Activated CD4-positive, alpha-beta T cell treated with anti-CD3 and anti-CD28 coated beads for 1 hour (primary cell): Measurements from ENCODE around the gene ZNF606.
A peak's percentile ranks its signal among the peaks of the same experiment; 100 is the strongest.

Experiments used
- DNase-seq: peaks from one replicate; pipeline ENCODE4 v3.0.0-alpha.2; 2020

ZNF606 gene

GRCh38 chr19:58002384-58003173 lies at the start of gene ZNF606:
ZNF606 (minus strand) TSS chr19:58002820; CDS start chr19:58001319, 1,501 bp downstream.
- DNase-seq = peak; percentile 77

DNA sequence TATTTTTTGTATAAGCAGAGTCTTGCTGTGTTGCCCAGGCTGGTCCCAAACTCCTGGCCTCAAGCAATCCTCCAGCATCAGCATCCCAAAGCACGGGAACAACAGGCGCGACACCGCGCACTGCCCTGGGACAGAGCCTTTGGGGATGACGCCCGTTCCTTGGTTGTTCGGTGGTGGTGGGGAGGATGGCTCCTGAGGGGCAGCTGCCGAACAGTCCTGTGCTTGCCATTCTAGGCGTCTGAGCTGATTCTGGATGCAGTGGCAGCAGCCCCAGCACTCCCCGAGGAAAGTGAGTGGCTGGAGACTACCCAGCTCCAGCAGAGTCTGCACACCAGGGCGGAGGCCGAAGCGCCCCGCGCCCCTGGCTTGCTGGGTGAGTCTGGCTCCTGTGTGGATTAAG lies 49.6 kb upstream of the ZNF606 start:
- DNase-seq = no peak

DNA sequence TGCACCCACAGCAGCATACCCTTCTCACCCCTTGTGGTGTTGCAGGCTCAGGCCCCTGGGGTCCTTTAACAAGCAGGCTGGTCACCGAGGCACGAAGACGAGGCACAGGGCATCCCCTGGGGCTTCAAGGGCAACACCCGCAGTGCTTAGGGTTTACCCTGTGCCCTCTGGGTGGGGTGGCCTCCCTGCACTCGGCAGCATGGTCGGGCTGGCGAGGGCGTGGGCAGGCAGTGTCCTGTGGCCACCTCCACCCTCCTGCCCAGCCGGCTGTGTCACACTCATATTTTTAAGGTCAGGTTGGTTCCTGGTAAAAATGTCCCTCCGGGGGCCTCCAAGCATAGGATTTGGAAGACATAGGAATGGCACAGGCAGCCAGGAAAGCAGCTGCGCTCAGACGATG lies 45.1 kb upstream of the ZNF606 start:
- no peak for DNase-seq

GRCh38 chr19:58046856-58047255 lies 44.2 kb upstream of the ZNF606 start:
- no peak for DNase-seq

DNA sequence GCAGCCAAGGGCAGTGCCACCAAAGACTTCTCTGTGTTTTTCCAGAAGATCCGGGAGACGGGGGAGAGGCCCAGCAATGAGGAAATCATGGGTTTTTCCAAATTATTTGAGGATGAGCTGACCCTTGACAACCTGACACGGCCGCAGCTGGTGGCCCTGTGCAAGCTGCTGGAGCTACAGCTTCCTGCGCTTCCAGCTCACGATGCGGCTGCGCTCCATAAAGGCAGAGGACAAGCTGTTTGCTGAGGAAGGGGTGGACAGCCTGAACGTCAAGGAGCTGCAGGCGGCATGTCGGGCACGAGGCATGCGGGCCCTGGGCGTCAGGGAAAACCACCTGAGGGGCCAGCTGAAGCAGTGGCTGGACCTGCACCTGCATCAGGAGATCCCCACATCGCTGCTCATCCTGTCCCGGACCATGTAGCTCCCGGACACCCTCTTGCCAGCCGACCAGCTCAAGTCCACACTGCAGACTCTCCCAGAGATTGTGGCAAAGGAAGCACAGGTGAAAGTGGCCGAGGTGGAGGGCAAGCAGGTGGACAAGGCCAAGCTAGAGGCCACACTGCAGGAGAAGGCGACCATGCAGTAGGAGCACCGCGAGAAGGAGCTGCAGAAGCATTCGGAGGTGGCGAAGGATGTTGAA lies 42.9 kb upstream of the ZNF606 start:
- no peak for DNase-seq

GRCh38 chr19:58044886-58045285 lies 42.3 kb upstream of the ZNF606 start:
- DNase-seq = no peak

- no peak for DNase-seq
Measured at GRCh38 chr19:58044391-58044790, 41.8 kb upstream of the ZNF606 start.

DNA sequence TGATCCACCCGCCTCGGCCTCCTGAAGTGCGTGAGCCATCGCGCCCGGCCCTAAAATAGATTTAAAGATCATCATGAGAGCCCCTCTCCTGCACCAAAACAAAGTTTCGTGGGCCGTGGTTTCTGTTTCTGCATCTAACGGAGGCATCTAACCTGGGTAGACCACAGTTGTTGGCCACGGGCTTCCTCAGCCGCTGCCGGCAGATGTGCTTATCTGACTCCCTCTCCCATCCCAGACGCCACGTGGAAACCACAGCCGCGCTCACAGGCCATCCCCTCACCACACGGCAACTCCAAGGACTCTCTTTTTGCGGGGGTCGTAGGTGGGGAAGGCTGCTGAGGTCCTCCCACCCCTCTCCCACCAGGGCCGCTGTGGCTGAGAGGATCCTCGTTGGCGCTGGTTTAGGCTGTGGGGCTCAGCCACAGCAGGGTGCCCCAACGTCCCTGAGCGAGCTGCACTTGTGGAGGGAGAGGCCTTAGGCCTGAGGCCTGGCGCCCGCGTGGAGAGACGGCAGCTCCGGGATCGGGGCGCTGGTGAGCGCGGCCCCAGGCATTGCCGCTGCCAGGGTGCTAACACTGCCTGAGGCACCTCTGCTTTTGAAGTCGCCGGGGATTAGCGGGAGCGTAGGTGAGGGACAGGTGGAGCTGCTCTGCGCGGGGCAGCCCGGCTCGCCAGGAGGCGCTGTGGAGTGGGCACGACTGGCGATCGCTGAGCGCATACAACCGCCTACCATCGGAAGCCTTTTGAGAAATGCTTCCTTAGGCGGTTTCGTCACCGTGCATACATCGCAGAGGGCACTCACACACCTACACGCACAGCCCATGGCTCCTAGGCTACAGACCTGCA lies 40.1 kb upstream of the ZNF606 start:
- no peak for DNase-seq

DNA sequence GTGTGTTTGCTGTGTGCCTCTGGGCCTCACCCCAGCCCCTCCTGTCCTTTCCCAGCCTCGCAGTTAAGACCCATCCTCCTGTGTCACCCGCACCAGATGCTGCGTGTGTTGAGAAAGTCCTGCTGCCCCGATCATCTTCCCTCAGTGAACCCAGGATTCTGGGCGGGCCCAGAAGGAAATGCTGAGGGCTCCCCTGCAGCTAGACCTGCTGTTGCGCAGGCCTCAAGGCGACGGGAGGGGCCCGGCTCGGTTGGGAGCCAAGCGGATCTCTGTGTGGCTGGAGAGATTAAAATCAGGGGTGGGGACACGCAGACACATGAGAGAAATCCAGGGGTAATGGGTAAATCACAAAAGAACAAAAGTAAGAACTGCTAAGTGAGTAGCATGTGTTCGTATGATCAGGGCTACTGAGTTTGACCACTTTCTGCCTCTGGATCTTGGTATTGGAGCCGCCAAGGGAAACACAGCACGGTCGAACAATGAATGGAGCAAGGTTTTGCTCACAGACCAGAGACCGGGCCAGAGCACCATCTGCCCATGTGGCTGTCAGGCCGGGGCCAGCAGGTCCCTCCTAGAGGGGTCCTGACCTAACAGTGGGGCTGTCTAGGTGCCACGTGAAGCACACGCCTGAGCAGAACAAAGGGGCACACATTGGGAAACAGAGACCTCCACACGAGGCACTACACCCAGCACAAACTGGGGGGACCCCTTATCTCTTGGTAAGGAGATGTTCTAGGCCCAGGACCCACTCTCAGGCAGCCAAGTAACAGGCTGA lies 38.3 kb upstream of the ZNF606 start:
- no peak for DNase-seq

DNA sequence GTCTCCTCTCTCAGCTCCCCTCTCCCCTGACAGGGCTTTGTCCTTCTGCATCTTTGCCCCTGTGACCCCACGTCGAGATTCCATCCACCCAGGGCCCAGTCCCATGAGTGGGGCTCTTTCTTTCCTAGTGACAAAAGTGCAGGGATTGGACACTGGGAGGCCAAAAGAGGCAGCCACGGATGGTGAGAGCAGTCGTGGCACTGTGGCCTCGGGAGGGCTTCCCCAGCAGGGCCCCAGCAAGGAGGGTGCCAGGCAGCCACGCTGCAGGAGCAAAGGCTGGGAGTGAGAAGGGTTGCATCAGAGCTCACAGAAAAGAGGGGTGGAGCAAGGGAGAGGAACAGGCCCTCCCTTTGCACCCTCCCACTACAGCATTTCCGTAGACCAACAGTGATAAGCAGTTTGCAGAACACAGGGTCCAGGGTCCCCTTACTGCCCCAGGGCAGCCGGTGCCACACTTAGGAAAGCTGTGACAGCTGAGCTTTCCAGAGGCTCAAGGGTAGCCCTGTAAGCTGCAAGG lies 36.1 kb upstream of the ZNF606 start:
- DNase-seq = no peak

DNA sequence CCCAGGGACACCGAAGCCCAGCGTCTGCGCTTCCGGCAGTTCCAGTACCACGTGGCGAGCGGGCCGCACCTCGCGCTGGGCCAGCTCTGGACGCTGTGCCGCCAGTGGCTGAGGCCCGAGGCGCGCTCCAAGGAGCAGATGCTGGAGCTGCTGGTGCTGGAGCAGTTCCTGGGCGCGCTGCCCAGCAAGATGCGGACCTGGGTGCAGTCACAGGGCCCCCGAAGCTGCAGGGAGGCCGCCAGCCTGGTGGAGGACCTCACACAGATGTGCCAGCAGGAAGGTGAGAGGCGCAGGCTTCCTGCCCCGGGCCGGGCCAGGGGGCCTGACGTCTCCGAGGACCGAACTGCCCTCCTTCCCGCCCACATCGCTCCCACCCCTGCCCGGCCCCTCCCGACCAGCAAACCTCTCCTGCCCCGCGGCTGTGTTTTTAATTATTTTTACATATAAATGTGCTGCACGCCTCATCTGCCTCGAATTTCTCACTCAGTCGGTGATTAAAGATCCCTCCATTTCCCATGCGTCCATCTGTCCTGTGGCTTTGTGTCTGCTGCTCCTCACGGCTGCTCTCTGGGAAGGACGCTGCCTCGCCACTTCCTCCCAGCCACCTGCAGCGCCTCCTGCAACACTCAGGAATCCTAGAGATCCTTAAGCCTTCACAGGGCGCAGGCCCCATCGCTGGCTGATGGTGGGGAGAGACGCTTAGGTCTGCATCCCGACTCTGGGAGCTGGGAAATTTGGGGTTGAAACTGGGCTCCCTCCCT lies 35.5 kb upstream of the ZNF606 start:
- DNase-seq = no peak

DNA sequence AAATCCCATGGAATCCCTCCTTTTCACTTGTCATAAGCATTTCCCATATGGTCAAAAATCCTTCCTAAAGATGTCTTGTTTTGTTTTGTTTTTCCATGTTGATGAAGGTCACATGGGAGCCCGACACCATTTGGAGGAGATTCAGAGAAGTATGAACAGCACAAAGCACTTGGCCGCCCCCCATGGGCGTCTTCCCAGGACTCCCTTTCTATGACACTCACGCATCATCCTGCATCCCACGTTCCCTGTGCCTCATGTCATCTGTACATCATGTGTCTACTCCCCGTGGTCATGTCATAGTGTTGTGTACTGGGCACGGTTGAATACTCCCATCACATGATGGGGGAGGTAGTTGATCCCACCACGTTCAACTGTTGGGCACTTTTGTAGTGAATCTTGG lies 33.2 kb upstream of the ZNF606 start:
- no peak for DNase-seq

DNA sequence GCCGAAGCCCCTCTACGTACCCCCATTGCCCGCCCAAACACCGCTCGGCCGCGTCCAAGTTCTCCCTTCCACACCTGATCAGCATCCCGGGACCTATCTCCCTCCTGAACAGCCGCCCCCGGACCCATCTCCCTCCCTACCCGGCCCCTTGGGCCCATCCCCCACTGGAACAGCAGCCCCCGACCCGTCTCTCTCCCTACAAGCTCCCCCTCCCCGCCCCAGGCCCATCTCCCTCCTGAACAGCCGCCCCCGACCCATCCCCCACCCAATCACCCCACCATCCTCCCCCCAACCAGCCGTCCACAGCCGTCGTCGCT lies 31.8 kb upstream of the ZNF606 start:
- no peak for DNase-seq

DNA sequence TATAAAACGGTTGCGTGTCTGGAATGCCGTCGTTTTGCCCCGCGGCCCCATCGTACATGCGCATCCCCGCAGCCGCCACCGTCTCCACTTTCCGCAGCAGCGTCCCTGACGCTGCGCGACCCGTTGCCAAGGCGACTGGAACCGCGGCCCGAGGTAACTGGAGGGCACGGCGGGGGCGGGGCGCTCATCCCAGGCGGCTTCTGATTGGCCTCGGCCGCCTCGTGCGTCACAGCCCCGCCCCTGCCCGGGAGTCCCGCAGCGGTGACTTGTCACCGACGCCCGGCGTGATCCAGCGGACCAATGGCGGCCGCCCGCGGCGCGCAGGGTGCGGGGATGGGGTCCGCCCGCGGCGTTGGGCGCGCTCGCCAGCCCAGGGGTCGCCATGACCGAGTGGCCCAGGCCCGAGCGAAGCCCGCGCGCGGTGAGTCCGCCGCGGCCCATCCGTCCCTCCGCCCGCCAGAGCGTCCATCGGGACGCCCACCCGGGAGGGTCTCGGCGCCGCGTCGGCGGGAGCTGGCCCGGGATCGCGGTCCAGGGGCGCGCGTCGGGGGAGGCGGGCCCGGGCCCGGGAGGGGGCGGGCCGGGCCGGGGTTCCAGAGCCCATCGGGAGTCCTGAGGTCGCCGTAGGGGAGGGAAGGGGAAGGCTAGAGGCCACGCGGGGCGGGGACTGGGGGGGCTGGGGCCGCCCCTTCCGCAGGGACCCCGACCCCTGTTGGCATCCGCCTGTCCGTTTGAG lies 31.3 kb upstream of the ZNF606 start, which contains the start of gene ZSCAN1:
Gene ZSCAN1, plus strand, starts transcription at position 285 of the 736 bp plus-strand sequence. CDS start 3,812 bp downstream, outside the sequence.
- no peak for DNase-seq

- no peak for DNase-seq
Measured at GRCh38 chr19:58024661-58025060, 22.0 kb upstream of the ZNF606 start.

DNA sequence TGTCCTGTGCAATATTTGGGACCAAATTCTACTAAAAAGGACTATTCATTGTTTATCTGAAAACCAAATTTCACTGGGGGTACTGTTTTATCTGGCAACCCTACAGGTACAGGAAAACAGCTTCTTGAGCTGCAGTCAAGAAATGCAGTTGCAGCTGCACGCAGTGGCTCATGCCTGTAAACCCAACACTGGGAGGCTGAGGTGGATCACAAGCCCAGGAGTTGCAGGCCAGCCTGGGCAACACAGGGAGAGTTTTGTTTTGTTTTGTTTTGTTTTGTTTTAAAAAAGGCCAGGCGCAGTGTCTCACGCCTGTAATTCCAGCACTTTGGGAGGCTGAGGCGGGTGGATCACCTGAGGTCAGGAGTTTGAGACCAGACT lies 19.7 kb upstream of the ZNF606 start:
- no peak for DNase-seq

DNA sequence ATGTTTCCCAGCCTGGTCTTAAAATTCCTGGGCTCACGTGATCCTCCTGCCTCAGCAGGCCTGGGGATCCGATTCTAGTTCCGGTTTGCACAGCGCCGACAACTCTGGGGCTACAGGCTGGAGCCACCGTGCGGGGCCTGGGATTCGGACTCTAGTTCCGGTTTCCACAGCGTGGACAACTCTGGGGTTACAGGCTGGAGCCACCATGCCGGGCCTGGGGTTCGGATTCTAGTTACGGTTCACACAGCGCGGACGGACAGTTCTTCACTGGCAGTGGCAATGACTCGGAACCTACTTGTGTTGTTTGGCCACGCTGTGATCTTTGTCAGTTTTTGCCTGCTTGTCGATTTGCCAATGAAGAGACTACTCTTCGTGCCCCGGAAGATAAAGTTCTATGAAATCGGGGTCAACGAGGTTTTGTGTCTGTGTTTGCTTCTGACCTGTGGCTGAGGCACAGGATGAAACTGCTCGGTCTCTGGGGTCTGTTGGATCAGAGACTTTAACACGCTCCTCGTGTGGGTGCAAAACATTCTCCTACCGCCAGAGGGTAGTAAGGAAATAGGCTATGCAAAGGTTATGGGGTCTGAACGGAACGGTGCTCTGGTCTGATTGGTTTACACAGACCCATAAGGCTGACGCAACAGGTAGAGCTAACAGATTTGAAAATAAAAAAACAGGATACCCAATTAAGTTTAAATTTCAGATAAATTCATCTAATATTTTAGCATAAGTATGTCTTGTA lies 19.1 kb upstream of the ZNF606 start:
- DNase-seq = no peak

DNA sequence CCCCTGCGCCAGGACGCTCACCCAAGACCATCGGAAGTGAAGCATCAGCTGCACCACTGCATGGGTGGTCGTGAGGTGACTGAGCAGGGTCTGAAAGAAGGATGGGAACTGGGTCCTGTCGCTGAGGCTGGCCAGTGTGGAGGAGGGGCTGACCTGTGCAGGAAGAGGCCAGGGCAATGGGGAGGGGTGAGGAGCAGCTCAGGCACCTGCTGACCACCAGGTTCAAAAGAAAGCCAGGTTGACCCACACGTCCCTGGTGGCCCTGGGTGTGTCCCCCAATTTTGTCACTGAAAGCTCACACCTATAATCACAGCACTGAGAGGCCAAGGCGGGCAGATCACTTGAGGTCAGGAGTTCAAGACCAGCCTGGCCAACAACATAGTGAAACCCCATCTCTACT lies 17.5 kb upstream of the ZNF606 start:
- DNase-seq = no peak

DNA sequence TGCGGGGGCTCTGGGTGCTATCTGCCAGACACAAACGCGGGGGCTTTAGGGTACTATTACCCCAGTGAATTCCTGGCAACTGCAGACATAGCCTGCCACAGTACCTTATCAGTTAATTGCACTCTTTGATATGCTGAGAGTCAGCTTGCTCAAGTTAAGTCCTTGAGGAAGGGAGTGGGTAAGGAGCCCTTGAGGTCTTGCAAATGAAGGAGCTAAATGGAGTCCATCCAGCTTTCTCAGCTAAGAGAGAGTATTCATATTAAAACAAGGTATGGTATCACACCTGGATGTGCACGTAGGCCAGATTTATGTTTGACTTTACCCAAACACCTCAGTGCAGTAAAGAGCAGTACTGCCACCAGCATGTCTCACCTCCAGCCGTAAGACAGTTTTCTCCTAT lies 11.5 kb upstream of the ZNF606 start:
- no peak for DNase-seq

DNA sequence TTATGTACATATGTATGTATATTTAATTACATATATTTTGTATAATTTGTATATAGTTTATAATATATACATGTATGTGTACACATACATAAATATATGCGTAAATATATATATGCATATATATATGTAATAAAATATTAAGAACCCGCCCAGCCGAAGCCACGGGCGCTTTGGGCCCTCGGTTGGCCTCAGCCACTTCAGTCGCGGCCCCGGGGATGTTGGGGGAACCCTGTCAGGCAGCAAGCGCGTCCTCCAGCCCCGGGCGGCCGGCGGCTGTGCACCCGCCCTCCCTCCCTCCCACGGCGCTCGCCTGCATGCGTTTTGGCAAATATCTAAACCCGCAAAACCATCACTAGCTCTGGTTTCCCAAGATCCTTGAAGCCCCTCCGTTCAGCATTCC lies 7.9 kb upstream of the ZNF606 start:
- no peak for DNase-seq
